Gastrocnemius medialis (tissue), 4 donors: ENCODE measurements around the gene BMP7.

Experiments used
- CTCF ChIP-seq, 5 experiments: fragments of 450-650 bp in 3 of 5; fragments of 200-600 bp in 2 of 5; sonication (generic) in 2 of 5; IDR thresholded peaks in 4 of 5; conservative IDR thresholded peaks in 1 of 5; 1 replicate in 4 of 5; 2 replicates in 1 of 5; pipeline ENCODE4 v1.5.1; 2016 to 2019; ENCODE audit warnings: antibody characterized with exemption in 5 of 5, mild to moderate bottlenecking in 3 of 5, moderate library complexity in 3 of 5
- POLR2A ChIP-seq, 2 donors: fragments of 450-650 bp; IDR thresholded peaks; one replicate each; pipeline ENCODE4 v1.6.1; 2017; ENCODE audit warnings: antibody characterized with exemption in 2 of 2, mild to moderate bottlenecking in 2 of 2, moderate library complexity in 2 of 2

GRCh38 chr20:57274846-57275245 is 8.4 kb upstream of the BMP7 start:
- TF ChIP-seq CTCF (IDR thresholded peaks at IDR 0.05 in 4 of 5, conservative IDR thresholded peaks at IDR 0.05 in 1 of 5) = no peak
- TF ChIP-seq POLR2A (IDR thresholded peaks at IDR 0.05) = no peak
